ENCODE measurements around the gene C1orf122. TPM values are rescaled to one million over a fixed set of nuclear protein-coding genes. Genes with fewer than 3 reads are reported as not detected.

C1orf122 gene
- total RNA-seq, 1 donor from 2014 or later: 46.7 TPM

DNA sequence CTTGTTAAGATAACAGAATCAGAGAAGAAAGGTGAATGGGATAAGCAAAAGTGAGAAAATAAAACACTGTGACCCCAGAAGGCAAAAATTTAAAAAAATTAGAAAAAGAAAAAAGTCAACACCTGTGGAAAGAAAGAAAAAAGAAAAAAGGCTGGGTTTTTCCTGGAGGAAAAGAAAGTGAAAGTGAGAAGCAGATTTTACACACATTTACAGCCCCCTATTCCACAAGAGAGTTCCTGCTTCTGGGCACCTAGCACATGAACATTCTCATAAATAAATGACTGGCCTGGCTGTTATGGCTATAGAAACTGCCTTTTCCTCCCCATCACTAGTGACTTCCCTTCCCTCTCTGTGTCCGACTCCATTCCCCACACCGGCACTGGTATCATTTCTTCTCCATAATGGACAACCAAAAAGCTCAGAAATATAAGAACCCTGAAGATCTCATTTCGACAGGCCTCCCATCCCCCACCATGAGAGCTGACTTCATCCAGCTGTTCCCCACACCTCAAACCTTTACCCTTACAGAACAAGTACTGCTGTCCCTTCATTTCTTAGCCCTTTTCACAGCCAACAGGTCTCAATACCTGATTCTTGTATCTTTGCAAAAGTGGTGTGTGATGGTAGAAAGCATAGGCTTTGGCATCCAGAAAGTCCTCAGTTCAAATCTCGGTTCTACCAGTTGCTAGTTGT lies 39.2 kb downstream of the C1orf122 start:
- ATAC-seq: no peak

DNA sequence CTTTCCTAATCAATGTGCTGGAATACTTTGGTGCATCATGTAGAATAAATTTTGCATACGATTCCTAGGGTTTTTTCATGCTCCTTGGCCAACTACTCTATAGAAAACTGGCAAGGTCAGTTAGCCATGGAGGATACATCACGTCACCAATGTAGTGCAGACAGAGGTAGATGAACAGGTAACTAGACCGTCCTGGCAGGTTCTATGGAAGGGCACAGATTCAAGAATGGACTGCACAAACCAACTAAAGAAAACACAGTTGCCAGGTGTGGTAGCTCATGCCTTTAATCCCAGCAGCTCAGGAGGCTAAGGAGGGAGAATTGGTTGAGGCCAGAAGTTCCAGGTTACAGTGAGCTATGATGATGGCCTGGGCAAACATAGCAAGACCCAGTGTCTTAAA lies 41.9 kb downstream of the C1orf122 start:
- peak; percentile 75 for ATAC-seq

DNA sequence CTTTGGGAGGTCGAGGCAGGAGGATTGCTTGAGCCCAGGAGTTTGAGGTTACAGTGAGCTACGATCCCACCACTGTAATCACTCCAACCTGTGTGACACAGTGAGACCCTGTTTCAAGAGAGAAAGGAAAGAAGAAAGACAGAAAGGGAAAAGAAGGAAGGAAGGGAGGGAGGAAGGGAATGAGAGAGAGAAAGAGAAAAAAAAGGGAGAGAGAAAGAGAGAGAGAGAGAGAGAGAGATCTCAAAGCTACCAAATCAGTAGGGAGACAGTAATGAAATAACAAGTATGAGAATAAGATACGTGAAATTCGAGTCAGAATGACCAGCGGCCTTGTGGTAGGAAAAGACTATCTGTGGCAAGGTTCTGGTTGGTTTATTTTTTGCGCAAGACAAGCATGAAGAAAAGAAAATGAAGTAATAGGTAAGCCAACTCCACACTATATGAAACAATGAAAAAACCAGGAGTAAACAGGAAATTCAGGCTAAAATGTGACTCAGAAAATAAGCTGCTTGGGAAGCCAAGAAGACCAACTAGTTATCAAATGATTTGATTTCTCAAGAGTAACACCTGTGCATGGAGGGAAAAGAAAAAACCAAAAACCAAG lies 42.9 kb downstream of the C1orf122 start:
- ATAC-seq: peak; percentile 75

DNA sequence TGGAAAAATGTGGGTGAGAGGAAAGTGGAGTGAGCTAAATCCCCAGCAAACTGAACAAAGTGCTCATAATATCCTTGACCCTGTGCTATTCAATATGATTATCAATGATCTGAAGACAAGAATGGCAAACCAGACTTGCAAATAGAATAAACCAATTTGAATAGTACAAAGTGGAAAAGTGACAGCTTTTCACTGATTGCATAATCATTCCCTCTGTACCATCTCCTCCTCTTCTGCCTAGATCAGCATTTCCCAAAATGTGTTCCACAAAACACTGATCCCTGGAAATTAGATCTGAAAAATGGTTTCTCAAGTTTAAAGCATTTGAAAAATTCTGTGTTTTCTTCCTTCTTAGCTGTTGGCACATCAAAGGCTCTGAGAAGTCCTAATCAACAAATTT lies 43.7 kb downstream of the C1orf122 start:
- no peak for ATAC-seq

DNA sequence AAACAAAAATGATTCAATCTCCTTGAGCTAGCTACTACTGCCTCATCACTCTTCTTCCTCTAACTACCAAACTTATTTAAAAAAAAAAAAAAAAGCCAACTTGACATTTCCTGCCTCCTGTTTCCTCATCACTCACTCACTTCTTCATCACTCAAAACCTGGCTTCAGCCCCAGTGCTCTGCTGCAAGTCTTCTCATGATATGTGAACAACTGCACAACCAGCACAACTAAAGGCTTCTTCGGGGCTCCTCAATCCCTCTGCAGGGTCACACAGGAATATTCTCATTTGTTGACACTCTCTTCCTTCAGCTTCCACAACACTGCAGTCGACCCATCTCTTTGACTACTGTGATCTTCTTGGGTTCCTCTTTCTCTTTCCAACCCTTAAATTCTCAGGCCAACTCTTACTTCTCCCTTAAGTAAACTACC lies 44.2 kb downstream of the C1orf122 start:
- ATAC-seq: peak; percentile 18

DNA sequence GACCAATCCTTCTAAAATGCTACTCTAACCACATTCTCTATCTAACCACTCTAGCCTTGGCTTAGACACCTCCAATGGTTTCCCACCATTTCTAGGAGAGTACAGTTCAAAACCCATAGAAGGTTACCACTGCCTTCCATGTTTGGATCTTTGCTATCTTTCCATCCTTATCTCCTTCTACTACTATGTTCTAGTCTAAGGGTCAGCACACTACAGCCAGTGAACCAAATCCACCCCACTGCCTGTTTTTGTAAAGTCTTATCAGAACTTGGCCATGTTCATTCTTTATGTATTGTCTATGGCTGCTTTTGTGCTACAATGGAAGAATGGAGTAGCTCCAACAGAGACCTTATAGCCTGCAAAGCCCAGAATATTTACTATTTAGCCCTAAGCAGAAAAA lies 45.6 kb downstream of the C1orf122 start:
- no peak for ATAC-seq

DNA sequence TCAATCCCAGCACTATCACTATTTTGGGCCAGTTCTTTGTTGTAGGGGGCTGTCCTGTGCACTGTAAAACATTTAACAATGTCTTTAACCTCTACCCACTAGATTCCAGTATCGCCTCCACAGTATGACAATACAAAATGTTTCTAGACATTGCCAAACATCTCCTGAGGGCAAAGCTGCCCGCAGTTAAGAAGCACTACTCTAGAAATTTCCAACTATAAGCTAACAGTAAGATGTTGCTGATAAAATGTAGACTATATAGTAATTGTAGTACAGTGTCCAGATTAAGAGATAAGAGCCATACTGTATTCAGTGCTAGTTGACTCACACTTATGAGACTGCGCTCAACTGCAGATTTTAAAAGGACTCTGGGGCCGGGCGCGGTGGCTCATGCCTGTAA lies 46.8 kb downstream of the C1orf122 start:
- ATAC-seq: no peak

Other genes with a start within 250 kb of the C1orf122 start
- 28.6 TPM for gene GNL2, start 211.9 kb upstream of the C1orf122 start, total RNA-seq
- gene RSPO1, start 172.9 kb upstream of the C1orf122 start, total RNA-seq: 0.20 TPM
- gene CDCA8, start 115.3 kb upstream of the C1orf122 start, total RNA-seq: 14.1 TPM
- gene EPHA10, start 42.7 kb upstream of the C1orf122 start, total RNA-seq: 0.68 TPM
- gene MANEAL, start 13.9 kb upstream of the C1orf122 start, total RNA-seq: 3.1 TPM
- gene YRDC, start 418 bp downstream of the C1orf122 start, total RNA-seq: 14.7 TPM
- gene MTF1, start 51.8 kb downstream of the C1orf122 start, total RNA-seq: 39.3 TPM
- 8.6 TPM for gene INPP5B, start 139.3 kb downstream of the C1orf122 start, total RNA-seq
- gene SF3A3, start 182.2 kb downstream of the C1orf122 start, total RNA-seq: 41.7 TPM
- 10.6 TPM for gene FHL3, start 197.7 kb downstream of the C1orf122 start, total RNA-seq
- 30.3 TPM for gene UTP11, start 204.9 kb downstream of the C1orf122 start, total RNA-seq
- gene POU3F1, start 239.0 kb downstream of the C1orf122 start, total RNA-seq: 6.0 TPM

Measured in esophagus mucosa (tissue), 1 donor.